GM19193 (cell line): ENCODE data around the gene KLHL29.

Experiments
- POLR2A ChIP-seq: IDR thresholded peaks from 4 replicates; pipeline ENCODE4 v1.6.1; 2011; ENCODE audit not compliant: insufficient read depth, insufficient read length; ENCODE audit errors: extremely low read depth

KLHL29 gene

DNA sequence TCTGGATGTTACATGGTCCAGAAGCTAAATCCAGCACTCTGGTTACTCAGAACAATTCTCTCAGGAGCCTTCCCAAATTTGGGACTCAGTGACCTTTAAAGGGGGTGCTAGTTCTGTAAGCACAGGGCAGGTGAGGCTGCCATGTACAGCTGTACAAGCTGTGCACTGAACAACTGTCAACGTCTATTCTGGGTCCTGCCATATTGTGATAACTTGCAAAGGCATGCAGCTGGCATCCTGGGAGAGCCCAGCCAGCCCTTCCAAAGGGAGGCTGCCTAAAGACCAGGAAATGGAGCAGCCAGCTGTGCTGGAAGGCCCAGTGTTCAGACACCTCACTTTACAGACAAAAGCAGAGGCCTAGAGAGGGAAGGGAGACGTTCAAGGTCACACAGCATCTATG lies 204.8 kb downstream of the KLHL29 start:
- no peak for TF ChIP-seq POLR2A

DNA sequence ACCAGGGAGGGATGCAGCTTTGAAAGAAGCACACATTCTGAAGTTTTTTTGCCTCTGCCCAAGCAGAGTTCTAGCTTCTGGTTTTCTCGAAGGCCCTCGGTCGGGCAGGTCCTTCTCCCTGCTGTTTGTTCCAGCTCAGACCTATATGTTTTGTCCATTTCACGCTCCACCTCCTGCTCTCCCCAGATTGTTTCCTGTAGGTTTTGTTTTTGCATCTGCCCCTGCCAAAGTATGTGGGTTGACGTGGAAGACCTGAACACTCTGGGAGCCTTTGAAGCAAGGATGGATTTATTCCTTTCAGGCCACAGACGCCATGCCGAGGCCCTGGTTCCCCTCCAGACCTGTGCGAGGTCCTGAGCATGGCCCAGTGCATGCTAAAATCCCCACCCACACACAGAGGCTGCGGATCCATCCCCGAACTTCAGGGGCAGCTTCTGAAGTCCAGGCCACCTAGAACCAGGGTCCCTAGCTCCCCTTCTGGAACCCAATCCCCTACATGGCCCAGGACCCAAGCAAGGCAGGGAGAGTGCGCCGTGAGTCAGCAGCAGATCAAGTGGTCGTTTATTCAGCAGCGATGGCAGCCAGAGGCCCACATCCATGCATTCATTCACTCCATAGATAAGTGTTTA lies 205.4 kb downstream of the KLHL29 start:
- TF ChIP-seq POLR2A: no peak

DNA sequence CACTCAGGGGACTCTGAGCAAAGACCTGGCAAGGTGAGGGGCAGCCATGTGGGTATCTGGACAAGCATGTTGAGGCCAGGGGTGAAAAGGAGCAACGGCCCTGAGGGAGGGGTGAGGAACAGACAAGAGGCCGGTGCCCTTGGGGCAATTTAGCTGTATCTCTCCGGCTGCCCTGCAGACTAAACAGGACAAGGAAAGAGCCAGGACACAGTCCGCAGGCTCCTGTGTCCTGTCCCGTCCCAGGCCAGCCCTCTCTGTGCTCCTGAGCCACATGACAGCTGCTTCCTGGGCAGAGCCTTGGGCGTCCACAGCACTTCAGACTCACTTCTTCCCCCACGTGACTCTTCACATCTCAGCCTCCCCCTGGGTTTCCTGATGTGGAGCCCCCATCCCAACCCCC lies 206.1 kb downstream of the KLHL29 start:
- no peak for TF ChIP-seq POLR2A

DNA sequence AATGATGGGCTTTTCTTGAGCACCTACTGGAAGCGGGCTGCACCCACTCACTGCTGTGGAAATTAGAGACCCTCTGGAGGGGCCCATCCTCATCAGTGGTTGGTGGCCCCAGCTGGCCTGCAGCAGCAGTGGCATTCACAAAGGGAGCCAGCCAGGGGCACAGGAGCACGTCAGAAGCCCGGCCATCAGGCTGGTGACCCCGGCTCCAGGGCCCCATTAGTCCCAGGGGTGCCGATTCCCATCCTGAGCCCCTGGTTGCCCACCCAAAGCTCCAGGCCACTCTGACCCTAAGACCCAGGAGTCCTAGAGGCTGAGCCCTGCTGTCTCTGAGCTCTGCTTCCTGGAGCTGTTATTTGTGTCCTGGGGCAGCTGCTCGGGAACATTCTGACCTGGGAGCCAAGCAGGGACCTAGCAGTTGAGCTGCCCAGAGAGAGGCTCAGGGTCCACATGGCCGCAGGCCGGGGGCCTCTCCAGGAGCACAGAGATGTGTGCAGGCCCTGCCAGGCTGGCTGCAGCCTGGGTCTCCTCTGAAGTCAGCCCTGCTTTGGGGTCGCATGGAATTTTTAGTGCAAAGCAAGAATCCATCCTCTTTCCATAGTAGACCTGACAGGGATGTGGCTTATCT lies 207.2 kb downstream of the KLHL29 start:
- no peak for TF ChIP-seq POLR2A

DNA sequence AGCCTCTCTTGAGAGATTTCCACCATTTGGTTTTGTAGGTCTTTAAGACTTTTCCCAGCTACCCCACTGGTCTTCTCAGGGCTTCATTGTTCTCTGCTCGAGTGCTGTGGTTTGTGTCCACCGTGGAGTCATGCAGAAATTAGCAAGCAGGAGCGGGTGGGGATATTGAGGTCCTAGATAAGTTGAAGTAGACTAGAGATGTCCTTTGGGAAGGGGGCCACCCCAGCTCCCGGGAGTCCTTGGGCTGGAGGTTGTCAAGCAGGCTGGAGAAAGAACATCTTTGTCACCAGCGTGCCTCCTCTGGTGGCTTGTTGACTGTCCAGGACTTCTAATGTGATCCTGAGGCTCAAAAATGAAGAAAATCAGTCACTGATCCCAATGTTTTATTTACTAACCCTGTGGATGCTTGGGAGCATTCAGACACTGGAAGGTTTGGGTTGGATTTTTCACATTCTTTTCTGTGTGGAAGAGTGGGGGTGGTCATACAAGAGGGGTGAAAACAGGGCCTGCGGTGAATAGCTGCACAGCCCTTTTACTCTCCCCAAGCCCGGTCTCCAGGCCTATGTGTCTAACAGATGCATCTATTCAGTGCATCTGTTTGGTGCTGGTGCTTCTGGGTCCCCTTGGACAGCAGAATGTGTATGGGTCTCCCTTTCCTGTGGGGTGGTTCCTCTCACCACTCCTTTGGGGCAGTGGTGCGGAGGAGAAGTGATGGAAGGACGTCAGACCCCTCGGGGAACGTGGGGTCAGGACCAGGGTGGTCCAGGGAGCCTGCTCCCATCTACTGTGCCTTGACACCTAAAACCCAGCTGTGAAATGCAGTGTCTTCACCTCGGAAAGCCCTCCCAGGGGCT lies 208.1 kb downstream of the KLHL29 start:
- no peak for TF ChIP-seq POLR2A

DNA sequence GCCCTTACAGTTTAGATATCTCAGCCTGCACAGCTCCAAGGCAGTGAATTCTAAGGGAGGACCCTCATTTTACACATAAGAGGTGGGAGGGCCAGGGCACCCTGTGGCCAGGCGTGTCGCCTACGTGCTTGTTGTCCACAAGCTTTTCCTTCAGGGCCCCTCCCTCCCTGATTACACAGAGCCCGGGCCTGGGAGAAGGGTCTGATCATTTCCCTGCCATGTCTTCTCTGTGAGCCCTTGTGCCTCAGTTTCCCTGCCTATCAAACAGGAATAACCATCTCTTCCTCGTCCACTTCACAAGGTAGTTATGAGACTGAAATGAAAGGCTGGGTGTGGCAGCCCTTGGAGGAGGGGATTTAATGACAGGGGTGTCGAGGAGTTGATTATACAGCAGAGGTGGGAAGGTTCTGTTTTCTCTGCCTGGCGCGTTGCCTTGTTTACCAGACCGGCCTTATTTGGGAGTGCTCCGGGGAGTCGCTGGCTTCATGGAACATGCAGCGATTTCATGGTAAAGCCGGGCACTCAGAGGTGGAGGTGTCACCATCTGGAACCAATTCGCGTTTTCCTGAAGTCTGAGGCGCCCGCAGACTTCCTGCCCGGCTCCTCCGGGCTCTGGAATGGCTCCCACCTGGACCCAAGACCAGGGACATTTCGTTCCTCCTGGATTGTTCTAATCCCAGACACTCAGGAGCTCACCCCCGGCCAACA lies 208.9 kb downstream of the KLHL29 start:
- no peak for TF ChIP-seq POLR2A

DNA sequence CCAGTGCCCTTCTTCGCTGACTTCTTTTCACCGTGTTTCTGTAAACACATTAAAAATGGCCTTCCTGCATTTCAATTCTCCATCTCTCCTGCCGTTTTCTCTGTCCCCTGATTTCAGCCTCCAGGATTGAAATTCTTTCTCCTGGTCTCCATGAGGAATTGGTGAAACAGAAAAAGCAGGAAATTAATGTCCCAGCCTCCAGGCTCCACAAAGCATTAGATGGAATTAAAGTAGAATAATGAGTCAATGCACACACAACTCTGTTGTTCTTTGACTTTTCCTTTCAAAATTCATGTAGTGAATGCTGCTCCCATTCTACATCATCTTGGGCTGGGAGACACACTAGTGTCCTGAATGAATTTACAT lies 209.5 kb downstream of the KLHL29 start:
- TF ChIP-seq POLR2A: no peak

DNA sequence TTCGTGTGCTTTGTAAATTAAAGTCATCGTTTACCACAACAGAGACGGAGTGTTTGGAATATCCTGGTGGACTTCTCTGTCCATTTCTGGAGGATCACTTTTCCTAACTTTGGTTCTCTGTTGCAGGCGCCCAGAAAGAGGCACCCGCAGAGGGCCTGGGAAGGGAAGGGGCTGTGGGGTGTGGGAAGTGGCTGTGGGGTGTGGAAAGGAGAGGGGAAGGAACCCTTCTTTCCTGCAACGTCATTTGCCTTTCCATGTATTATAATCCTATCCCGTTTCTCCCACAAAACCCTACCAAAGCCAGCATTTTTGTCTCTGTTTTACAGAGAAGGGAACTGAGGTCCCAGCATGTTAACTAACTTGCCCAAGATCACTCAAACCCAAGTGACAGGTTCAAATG lies 210.0 kb downstream of the KLHL29 start:
- no peak for TF ChIP-seq POLR2A

DNA sequence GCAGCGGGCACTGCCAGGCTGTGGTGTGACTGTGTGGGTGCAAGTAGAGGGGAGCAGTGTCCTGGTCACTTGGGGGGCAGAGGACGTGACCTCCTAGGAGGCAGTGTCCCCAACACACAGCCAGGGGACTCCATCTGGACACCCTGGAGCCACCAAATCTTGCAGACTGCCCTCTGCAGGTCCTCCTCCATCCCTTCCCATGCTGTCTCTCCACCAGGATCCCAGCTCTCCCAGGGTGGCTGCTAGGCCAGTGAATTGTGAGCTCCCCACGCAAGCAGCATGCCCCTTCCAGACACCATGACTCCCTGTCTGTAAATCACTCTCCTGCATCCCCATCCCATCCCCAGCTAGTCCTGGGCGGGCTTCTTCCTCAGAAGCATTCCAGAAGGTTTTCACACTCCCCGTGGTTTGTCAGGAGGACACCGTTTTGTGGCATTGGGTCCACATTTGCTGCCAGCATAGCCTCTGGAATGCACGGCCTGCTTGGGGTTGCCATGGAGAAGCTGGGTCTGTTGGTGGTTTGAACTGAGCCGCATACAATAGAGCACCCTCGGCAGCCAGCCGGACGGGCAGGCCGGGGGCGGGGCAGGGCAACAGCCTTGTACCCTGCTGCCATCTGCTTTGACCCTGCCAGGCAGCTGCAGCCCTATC lies 210.7 kb downstream of the KLHL29 start:
- no peak for TF ChIP-seq POLR2A

DNA sequence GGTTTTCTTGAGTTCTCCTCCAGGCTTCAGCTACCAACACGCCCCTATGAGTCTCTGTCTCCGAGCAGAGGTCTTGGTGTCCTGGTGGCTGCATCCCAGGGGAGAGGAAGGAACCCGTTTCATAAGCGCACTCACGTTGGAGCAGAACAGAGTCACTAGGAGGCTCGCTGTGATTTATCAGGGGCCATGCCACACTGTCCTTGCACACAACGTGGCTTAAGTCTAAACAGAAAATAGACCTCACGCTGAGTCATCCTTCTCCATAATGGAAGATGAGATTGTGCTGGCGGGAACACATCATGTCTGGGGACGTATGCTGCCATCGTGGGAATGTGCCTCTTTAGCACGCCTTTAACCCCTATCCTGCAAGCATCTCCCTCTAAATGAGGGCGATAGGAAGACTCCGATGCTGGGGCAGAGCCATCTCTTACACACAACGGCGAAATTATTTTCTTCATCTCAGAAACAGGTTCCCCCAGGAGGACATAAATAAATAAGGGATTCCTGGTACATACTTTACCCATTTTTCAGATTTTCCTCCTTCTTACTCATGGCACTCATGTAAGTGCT lies 211.4 kb downstream of the KLHL29 start:
- no peak for TF ChIP-seq POLR2A

DNA sequence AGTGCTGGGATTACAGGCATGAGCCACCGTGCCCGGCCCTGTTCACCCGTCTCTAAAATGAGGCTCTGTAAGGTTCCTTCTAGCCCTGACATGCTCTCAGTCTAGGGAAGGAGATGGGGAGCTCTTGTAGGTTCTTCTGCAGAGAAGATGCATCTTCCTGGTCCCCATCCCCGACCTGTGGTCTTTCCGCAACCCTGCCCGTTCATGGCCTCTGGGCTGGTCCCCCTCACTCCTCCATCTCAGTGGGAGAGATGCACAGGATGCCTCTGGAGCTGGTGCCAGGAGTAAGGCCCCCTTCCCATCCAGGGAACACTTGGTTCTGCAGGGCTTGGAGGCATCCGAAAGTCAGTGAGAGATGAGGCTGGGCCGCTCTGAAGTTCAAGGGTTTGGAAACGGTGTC lies 212.7 kb downstream of the KLHL29 start:
- no peak for TF ChIP-seq POLR2A

DNA sequence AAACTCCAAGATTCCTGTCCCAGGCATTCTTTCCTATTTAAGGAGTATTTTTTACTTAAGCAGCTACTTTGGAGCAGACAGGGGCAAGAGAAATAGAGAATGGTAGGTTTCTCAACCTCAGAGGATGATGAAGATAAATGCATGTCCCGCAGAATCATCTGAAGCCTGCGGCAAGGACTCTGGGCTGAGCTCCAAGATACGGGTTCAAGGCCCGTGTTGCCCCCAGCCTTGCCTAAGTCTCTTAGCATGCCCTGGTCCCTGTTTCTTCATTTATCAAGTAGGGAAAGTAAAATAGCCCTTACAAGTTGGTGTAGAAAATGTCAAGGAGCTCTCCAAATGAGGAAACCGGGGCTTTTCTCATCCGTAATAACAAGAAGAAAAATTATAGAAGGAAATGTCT lies 214.0 kb downstream of the KLHL29 start:
- no peak for TF ChIP-seq POLR2A

DNA sequence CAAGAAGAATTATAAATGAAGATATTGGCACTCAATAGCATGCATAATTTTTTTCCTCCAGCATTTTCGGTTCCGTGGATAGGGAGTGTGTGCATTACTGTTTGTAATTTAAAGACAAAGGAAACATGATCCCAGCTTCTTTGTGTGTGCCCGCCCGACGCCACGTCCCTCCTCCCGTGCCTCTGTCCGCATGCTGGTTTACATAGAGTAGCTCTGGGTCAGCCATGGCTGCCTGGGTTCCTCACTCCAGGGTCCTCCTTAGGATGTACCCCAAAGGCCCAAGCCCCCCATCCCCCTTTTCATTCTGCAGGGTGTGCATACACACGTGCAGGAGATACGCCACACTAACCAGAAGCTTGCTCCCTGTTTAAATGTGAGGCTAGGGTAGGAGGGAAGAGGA lies 214.7 kb downstream of the KLHL29 start:
- TF ChIP-seq POLR2A: no peak

DNA sequence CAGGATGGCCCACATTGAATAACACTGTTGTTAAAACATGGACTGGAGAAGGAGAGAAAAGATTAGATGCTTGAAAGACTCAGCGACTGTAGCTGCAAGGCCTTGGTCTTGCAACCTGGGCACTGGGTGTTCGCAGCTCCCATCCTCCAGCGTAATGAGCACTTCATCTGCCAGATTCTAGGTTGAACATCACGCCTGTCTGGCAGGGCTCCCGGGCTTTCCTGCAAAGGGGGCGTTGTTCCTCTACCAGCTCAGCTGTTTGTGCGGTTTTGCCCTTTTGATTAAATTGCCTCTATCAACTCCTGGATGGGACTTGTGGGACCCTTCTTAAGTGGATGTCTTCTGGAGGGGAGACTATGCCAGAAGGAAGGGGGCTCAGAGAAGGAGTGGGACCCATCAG lies 215.4 kb downstream of the KLHL29 start:
- TF ChIP-seq POLR2A: no peak

DNA sequence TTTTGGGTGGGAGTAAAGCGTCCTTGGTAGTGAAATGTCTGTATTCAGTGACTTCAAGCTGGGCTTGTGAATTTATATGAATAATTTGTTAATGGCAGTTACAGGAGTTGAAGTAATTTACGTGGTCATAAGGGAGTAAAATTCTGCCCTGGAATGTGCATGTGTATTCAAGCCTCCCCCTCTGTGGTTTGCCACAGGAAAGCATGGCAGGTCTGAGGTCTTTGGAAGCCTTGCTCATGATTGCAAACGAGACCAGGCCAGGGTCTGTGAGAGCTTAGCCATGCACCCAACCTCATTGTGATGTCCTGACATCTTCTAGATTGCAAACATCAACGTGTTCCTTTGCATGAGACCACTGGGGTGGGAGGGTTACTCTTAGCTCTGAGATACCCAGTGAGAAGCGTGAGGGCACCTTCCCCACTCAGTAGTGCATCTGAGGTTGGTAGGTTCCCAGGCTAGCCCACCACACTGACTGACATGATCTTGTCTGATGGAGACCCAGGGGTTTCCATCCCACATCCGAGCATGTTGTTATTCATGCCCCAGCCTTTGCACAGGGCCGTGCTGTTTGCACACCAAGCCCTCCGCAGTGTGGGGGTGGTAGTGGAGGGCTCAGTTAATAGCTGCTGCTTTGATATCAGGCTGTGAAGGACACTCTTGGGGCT lies 216.5 kb downstream of the KLHL29 start:
- no peak for TF ChIP-seq POLR2A

DNA sequence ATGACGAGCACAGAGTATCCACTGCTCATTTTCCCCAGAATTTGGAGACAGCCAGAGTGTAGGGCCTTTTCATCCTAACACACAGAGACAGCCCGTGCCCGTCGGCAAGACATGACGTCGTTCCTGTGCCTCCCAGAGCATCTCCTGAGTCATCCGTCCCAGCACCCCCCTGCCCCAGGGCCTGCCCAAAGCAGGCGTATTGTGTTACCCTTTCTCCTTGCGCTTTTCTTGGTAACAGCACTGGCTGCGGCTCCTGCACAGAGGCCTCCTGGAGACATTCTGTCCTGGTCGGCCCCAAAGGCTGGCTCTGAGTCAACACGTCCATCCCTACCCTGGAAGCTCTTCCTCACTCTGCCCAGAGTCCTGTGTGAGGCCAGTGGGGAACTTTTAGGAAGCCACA lies 217.1 kb downstream of the KLHL29 start:
- no peak for TF ChIP-seq POLR2A
